Fibroblast of lung (primary cell): Measurements from ENCODE around the gene PIWIL4.

Source experiments
- EZH2 ChIP-seq: IDR thresholded peaks from 2 replicates; pipeline ENCODE4 v1.5.1; 2012; ENCODE audit warnings: low read length, control low read depth, mild to moderate bottlenecking; ENCODE audit errors: missing control alignments
- TF ChIP-seq, protein P1 (sequence below), 2 donors: IDR thresholded peaks in 1 of 2; conservative IDR thresholded peaks in 1 of 2; 1 replicate in 1 of 2; 2 replicates in 1 of 2; pipeline ENCODE4 v1.5.1; 2011 to 2012; ENCODE audit warnings: low read length in 2 of 2, control low read depth in 1 of 2, inconsistent platforms in 1 of 2, low read depth in 1 of 2, mild to moderate bottlenecking in 1 of 2

GRCh38 chr11:94545264-94546161 is 21.7 kb upstream of the PIWIL4 start:
- TF ChIP-seq, protein P1, sequence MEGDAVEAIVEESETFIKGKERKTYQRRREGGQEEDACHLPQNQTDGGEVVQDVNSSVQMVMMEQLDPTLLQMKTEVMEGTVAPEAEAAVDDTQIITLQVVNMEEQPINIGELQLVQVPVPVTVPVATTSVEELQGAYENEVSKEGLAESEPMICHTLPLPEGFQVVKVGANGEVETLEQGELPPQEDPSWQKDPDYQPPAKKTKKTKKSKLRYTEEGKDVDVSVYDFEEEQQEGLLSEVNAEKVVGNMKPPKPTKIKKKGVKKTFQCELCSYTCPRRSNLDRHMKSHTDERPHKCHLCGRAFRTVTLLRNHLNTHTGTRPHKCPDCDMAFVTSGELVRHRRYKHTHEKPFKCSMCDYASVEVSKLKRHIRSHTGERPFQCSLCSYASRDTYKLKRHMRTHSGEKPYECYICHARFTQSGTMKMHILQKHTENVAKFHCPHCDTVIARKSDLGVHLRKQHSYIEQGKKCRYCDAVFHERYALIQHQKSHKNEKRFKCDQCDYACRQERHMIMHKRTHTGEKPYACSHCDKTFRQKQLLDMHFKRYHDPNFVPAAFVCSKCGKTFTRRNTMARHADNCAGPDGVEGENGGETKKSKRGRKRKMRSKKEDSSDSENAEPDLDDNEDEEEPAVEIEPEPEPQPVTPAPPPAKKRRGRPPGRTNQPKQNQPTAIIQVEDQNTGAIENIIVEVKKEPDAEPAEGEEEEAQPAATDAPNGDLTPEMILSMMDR (conservative IDR thresholded peaks at IDR 0.05 in 1 of 2, IDR thresholded peaks at IDR 0.05 in 1 of 2; ENCODE audit: low read depth in 1 of 2, low read length in 2 of 2) = no peak
- no peak for TF ChIP-seq EZH2
